A673 (cell line): ENCODE results near the gene KRT82.

Source experiments
- CTCF ChIP-seq: fragments of 300-800, 200-600 bp; sonication (generic); conservative IDR thresholded peaks from 2 replicates; pipeline ENCODE4 v1.5.1; 2017; ENCODE audit warnings: low read depth, mild to moderate bottlenecking, antibody characterized with exemption, low read length, moderate library complexity, mixed read lengths
- EZH2 ChIP-seq: fragments of 200-600 bp; sonication (generic); IDR thresholded peaks from 2 replicates; pipeline ENCODE4 v1.6.1; 2017; ENCODE audit warnings: borderline replicate concordance, low read depth, mild to moderate bottlenecking, mixed read lengths, antibody characterized with exemption, low read length; ENCODE audit not compliant: poor library complexity, severe bottlenecking

GRCh38 chr12:52445876-52446275, 39.7 kb upstream of the KRT82 start:
- TF ChIP-seq EZH2 (no peak), CTCF (no peak)
